Urothelium cell line (cell line): ENCODE measurements around the gene RPS6KA2.
A peak's percentile ranks its signal among the peaks of the same experiment; 100 is the strongest.
"Not testable (repeated sequence)": the region's sequence is repeated elsewhere in the genome, so short reads cannot be mapped to it uniquely, and the experiment has no call there.

Source experiments
- DNase-seq: peaks from one replicate; pipeline ENCODE4 v3.0.0; 2011; ENCODE audit warnings: low spot score, mixed read lengths
- FAIRE-seq: peaks from 2 replicates; lab custom pipeline; 2011; peaks lifted over from hg19 to GRCh38; lab: Jason Lieb, UNC

RPS6KA2 gene

DNA sequence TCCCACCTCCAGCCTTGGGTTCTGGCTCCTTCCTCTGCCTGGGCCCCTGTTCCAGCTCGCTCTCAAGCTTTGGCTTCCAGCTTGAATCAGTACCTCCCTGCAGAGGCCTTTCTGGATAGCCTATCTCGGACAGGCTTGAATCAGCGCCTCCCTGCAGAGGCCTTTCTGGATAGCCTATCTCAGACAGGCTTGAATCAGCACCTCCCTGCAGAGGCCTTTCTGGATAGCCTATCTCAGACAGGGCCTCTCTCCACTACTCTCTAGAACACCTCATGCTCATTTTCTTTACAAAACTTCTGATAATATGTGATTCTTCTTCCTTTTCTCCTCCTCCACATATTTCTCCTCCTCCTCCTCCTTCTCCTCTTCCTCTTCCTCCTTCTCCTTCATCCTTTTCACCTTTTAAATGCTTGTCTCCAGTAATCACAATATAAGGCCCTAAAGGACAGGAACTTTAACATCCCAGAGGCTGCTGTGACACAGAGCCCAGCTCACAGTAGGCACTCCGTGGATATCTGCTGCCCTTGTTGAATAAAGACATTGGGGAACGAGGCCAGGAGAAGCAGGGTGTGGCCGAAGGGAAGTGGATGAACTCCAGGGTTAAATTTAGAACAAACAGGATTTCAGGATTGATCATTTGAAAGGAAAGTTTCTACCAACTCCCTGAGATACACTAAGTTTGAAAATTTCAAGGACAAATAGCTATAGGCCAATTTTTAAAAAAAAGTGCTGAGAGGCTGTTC is 9.3 kb upstream of the RPS6KA2 start:
- DNase-seq: no peak
- no peak for FAIRE-seq

DNA sequence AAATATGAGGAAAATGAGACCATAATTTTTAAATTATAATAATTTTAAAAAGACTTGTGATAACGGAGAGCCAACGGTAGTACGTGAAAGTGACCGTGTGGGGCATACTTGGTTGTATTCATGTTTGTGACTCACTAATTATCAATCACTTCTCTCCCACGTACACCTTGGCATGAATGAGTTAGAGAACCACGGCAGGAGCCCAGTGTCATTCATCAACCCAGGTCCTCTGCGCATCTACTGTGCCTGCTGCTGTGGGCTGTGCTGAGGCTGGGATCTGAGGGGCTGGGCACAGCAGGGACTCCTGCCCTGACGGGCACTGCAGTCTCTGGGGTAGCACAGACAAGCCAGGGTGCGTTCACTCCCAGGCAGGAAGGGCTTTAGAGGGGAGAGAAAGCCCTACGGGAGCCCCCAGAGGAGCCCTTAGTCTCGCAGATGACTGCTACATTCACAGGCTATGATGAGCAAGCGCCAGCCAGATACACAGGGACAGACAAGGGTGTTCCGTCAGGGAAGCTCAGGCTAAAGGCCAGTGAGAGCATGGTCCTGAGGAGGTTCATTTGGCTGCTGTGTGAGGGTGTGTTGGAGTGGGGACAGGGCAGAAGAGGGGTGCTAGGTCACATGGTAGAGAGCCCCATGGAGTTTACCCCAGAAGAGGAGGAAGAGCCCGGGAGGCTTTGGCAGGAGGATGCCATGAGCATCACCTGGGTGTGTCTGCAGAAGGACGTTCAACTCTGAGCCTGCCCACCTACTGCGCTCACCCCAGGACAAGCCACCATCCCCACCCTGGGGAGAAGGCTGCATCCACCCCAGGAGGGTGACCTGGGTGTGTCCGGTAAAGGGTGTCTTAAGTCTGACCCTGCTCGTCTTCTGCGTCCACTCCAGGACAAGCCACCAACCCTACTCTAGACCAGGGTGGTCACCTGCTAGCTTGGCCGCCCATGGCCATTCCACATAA is 8.2 kb upstream of the RPS6KA2 start:
- DNase-seq (no peak), FAIRE-seq (no peak)

DNA sequence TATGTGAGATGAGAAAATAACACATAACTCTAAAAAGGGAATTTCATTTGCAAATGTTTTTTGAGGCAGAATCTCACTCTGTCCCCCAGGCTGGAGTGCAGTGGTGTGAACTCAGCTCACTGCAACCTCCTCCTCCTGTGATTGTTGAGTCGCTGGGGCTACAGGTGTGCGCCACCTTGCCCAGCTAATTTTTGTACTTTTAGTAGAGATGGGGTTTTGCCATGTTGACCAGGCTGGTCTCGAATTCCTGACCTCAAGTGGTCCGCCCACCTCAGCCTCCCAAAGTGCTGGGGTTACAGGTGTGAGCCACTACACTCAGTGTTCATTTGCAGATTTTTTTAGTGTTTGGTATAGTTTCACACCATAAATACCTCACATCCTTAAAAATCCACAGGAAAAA is 7.5 kb upstream of the RPS6KA2 start:
- not testable (repeated sequence) for DNase-seq, FAIRE-seq

DNA sequence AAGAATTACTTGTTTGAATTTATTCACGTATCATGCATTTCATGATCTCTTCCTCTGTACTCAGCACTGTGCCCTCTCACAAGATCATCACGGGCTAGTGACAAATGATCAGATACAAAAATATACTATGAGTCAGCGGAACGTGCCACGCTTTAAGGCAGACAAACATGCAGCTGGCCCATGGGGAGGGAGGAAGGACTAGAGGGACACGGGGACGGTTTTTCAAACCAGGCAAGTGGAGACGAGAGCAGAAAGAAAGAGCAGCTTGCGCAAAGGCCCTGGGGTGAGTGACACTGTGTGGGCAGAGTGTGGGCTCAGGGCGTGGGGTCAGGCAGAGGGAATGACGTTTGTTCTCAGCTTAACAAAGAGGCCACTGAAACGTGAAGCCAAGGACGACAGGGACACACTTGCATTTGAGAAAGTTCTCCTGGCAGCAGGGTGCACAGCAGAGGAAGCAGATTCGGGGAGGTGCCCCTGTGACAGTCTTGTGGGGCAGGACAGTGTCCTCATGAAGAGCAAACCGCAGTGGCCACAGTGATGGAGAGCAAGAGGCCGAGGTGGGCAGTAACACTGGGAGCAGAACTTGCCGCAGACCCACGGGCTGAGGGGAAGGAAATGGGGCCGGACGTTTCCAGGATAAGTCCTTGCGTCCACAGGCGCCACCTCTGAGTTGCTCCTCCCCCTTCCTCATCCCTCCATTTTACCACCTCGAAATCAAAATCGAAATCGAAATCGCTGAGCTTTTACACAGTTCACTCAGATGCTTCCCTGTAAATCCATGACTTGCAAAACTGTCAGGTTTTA is 6.9 kb upstream of the RPS6KA2 start:
- FAIRE-seq (no peak), DNase-seq (peak; percentile 66)

DNA sequence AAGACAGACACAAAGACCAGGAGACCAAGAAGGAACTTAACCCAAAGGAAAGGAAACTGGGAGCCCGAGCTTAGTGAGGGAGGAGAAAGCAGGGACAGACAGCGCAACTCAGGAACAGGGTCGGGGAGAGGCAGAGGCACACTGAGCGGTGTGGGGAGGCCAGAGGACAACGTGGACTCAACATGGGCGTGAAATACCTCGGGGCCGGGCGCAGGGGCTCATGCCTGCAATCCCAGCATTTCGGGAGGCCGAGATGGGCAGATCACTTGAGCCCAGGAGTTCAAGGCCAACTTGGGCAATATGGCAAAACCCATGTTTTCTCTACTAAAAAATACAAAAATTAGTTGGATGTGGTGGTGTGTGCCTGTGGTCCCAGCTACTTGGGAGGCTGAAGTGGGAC is 5.7 kb upstream of the RPS6KA2 start:
- DNase-seq (no peak), FAIRE-seq (no peak)

DNA sequence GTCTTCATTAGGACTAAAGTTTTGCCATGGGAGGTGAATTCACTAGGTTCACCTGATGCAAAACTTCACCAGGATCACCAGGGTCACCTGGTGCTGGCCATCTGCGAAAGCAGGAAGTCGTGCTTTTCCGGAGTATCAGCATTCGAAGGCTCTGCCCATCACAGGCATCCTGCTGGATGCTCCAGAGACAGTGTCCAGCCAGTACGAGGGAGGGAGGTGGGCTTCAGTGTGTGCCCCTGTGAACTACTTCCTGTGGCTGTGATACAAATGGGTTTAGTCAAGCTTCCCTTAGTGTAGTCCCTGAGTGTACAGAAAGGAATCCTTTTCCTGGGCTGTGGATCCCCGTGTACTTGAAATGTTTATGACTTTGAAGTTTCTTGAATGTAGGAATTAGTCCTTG is 3.4 kb upstream of the RPS6KA2 start:
- DNase-seq (no peak), FAIRE-seq (no peak)

DNA sequence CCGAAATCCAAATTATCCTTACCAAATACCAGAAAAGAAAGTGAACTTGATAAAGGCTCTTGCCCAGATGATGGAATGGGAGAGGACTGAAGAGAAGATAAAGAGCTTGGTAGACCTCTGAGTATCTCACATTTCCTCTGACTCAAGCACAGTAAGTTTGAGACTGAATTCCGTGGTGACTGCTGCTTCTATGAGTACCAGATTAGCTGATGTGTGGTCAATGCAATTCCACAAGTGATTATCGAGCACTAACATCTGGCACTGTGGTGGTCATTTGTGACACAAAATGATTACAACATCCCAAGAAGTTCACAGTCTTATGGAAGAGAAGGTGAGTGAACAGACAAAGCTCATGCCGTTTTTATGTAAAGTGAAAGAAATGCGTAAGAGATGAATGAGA is 2.6 kb upstream of the RPS6KA2 start:
- DNase-seq (no peak), FAIRE-seq (no peak)

DNA sequence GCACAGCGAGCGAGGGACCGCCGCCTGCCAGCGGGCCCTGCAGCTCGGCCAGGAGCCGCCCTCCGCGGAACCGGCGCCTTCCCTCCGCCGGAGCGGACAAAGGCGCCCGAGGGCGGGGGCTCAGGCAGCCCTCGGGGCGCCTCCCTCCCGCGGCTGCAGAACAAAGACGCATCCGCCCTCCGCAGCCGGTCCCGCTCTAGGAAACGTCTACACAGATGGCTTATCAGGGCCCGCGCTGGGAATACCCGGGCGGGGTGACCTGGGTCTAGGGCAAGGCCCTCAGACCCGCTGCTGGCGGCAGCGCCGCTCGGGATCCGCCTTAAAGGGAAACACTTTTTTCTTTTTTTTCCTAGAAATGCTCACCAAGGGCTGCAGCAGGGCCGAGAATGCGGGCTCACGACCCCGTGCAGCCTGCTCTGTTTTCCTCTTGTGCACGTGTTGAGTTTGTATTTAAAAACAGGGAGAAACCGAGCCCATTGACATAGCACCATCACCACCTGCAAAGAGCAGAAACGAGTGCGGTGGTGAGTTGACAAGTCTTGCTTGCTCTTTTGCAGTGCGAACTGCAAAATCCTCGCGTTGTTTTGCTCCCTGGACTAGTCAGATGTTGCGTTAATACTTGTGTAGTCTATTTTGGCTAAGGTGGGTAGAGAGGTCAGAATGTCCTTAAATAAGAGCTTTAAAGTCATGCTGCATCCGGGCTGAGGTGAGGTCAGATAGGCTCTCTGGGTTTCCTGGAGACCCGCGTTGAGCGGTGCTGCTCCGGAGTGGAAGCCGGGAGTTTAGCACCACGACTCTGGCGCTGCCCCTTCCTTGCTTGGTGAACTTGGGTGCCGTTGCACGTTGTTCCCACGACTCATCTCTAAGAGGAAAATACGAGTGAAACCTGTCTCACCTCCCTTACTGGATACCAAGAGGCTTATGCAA is 1.1 kb upstream of the RPS6KA2 start:
- peak; percentile 59 for DNase-seq
- FAIRE-seq: no peak

DNA sequence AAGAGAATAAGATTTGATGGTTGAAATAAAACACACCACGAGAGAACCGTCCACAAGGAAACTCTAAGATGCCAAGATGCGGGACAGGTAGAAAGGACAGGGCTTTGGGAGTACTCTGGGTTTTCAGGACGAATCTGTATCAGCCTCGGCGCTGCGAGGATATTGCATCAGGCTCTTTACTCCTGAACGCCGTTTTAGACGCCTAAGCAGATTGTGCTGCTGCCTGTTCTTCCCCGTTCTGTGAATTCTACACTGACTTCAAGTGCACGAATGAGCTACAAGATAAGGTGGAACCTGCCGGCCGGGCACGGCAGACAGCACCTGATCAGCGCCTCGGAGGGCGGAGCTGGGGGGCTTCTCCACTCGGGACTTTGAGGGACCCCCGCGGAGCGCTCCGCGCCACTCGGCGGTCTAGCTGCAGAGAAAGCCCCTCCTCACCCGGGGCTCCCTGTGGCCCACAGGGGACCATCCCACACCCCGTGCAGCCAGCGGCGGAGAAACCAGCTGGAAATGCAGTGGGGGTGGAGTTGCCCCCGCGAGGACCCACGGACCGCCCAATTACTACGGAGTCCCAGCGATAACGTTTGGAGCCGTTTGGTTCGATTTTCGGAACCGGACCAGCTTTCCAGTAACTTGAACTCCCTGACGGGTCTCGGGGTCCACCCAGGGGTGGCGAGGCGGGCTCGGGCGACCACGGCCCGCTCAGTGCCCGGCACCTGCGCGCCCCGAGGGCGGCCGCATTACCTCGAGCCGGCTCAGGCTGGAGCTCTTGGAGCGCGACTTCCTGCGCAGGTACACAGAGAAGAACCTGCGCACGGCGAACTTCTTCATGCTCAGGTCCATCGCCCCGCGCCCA is 646 bp downstream of the RPS6KA2 start:
- DNase-seq (peak; percentile 17), FAIRE-seq (no peak)

DNA sequence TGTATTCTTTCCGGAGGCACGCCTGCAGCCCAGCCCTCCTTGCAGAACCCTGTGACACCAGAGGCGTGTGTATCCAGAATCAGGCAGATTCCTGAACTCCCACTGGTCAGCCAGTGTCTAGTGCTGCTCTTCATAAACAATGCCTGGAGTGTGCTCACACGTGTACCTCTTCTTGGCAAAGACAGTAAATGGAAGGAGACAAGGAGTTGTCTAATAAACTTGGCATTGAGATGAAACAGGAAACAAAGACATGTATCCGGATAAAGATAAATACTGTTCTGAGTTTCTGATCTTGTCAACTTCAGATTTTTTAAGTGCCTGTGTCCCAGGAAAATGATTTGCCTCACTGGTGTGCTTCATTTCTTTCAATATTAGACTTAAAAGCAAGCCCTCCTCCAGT is 1.7 kb downstream of the RPS6KA2 start:
- DNase-seq (no peak), FAIRE-seq (no peak)

DNA sequence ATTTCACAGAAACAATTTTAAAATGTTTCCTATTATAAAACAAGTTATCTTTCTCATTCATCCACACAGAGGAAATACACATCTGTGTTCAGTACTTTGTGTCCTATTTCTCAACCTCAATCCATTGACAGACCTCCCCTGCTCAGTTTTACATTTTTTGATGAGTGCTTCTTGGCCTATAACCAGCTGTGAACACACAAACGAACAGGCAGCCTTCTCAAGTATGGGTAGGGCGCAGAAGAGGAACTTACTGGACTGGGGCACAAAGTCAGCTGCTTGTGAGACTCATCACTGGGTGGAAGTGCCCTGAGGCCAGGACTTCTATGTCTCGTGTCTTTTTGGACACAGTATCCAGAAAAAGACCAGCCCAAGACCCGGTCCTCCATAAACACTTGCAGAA is 2.8 kb downstream of the RPS6KA2 start:
- FAIRE-seq: no peak
- no peak for DNase-seq

DNA sequence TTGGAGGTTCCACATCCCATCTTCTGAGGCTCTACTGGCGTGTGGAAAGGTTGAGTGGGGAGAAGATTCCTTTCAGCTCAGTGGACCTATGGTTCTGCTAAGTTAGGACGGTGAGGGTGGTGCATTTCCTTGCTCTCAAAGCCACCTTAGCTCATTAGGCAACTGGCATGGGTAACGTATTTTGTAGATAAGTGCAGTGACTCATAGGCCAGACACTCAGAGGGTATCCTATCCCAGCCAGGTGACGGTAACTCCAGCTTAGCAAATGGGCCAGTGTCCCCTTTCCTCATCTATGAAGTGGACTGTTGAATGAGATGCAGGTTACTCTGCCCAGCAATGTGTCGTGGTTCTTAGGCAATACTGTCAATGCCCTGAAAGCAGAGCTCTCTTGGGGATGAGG is 3.7 kb downstream of the RPS6KA2 start:
- FAIRE-seq (no peak), DNase-seq (no peak)

DNA sequence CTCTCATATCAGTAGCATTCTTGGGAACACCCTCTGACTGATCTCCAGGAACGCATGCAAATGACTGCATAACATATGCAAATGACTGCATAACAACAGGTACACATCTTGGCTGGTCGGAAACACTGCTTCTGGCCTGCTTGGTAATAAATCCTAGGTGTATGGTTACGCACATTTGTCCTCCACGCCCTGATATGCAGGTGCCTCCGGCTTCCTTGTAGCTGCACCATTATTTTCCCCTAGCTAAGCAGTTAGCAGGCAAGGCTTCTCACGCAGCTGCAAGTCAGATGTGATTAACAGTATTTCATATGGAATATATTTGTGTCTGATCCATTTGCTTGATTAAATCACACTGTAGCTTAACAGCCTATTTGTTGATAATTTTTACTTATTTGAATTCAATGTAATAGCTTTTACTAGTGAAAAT is 5.9 kb downstream of the RPS6KA2 start:
- no peak for FAIRE-seq
- DNase-seq: no peak

DNA sequence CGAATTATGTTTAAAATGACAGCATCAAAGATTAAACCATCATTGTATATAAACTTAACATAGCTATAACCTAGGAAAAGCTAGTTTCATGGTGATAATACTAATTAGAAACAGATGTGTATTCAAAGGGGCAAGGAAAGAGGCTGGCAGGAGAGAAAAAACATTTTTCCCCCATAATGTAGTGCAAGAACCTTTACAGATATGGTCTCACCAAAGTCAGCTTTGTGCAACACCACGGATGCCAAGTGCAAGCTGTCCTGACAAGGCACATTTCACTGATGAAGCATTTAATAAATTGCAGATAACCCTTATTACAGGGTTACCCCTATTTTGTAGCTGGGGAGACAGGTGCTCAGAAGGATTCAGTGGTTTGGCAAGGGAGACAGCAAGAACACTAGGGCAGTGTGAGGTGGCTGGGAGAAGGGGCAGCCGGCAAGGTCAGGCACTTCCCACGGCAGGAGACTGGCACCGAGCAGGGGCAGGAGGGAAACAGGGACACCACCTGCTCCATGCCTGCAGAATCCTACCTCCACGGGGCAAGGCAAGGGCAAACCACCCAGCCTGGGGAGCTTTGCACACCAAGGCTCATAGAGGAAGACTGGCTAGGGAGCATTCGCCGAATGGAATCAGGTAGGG is 6.5 kb downstream of the RPS6KA2 start:
- DNase-seq (no peak), FAIRE-seq (no peak)

DNA sequence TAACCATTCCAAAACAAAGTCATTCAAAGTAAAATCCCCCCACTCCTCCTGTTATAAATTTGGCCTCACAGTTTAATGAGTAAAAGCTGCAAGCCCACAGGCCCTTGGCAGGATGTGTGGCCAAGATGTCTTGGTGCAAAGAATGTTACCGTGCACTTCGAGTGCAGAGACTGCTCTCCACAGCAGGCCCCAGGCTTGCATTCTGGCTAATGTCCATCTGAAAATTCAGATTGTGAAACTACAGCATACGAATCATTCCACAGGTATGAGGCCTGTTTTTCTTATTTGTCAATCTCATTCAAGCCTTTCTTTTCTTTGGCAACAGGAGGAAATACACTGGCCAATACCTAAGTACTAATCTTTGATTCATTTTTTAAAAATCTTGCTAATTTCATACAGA is 7.1 kb downstream of the RPS6KA2 start:
- DNase-seq: no peak
- no peak for FAIRE-seq

DNA sequence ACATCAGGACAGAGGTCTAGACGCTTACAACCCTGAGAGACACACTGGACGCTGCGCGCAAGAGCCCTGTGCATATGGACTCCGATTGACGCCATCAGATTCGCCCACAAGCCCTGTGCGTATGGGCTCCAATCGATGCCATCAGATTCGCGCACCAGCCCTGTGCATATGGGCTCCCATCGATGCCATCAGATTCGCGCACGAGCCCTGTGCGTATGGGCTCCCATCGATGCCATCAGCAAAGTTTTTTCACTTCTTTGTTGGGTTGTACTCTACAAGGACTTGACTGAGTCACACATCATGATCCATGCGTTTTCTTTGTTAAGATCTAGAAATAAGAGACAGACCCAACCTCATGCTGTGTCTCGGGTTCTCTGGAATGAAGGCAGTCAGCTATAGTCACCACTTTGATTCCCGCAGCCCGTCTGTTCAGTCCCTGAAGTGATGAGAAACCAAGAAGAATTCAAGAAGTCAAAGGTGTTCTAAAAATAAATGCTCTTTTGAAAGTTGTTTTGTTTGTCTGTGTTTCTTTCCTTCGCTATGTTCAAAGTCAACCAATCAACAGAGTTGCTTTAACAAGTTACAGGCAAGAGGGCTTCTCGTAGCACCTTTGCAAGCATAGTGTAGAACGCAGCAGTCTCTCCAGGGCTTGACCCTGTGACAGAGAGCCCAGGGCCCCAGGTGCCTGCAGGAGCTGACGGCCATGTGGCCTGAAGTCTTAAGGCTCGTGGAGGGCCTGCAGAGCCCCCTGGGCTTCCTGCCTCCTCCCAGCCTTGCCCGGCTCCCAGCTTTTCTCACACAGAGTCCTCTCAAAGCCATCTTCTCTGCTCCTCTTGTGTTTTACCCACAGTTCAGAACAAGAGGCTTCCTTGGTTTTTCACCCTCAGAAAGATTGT is 7.9 kb downstream of the RPS6KA2 start:
- DNase-seq: no peak
- FAIRE-seq: no peak

DNA sequence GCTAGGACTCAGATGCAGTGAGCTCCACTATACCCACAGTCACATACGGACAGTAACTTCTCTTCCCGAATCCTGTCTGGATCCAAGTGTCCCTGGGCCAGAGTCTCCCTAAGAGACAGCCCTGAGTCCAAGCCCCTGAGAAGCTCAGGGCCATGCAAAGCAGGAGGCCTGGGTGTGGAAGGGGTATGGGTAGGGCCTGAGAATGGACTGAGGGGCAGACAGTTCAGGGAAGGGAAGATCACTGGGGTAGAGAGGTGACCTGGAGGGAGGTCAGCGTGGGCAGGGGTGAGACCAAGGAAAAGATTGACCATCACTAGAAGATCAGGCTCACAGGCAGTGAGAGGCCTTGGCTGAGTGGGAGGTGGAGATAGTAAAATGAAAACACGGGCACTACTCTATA is 8.8 kb downstream of the RPS6KA2 start:
- no peak for FAIRE-seq
- no peak for DNase-seq

DNA sequence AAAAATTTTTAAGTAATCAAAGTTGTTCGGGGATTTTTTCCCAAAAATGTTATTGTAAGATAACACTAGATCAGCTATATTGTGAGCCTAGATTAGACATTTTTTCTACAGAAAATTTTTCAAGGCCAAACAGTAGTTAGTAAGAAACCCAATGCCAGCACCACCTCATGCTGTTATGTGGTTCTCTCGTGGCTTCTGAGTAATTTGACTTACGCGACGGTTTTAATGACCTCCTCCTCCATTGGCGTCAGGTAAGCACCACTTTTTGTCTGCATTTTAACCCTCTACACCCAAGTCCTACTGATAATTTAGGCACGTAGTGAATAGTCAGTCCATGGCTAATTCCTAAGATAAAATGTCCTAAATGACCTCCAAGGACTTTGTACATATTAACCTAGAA is 9.7 kb downstream of the RPS6KA2 start:
- DNase-seq (no peak), FAIRE-seq (no peak)
